ENCODE results near the gene KRTAP22-2. TPM values are rescaled to one million over a fixed set of nuclear protein-coding genes. Genes with fewer than 3 reads are reported as not detected.

Gene KRTAP22-2
- total RNA-seq, 2 experiments from 2014 or later: not detected

- H3K27ac ChIP-seq (ENCODE audit: low read depth, low read length, poor library complexity, severe bottlenecking): no peak within 1 kb of the TSS
- H2AFZ ChIP-seq (ENCODE audit: low read length): no peak within 1 kb of the TSS
- no TSS peak for BruUV-seq (replicated peaks)
- intact Hi-C loops (cut with micrococcal nuclease; ENCODE audit: unreplicated experiment): no loop called here
- H3K9me3 ChIP-seq (ENCODE audit: low read length): peaks cover 18% of the 10 kb centered on the region; the same call in 1 of the 2 replicates
- POLR2A ChIA-PET: no interaction called here
- no peaks in the 10 kb centered on the region for H3K9me2 ChIP-seq (ENCODE audit: insufficient read depth, low read length)
- no peaks in the 10 kb centered on the region for H3K79me2 ChIP-seq (ENCODE audit: insufficient read depth, low read depth, low read length)
- no peaks in the 10 kb centered on the region for H3K36me3 ChIP-seq (ENCODE audit: insufficient read depth, low read length)
- CTCF ChIA-PET (ENCODE audit: unreplicated experiment): no interaction called here
- H4K20me1 ChIP-seq (ENCODE audit: insufficient read depth, low read length): no peaks in the 10 kb centered on the region
- no peak for DNase-seq (ENCODE audit: low spot score)
- H3K4me3 ChIP-seq (ENCODE audit: low read depth, low read length, poor library complexity, severe bottlenecking): no peak within 1 kb of the TSS
- H3K4me1 ChIP-seq (ENCODE audit: insufficient read depth, low read length, poor library complexity, severe bottlenecking): no peaks in the 10 kb centered on the region
- TF ChIP-seq CTCF (conservative IDR thresholded peaks at IDR 0.05; ENCODE audit: low read length) (no peak), EZH2phosphoT487 (IDR thresholded peaks at IDR 0.05; ENCODE audit: borderline replicate concordance, low read depth, low read length) (no peak)
- no peak within 1 kb of the TSS for H3K4me2 ChIP-seq (ENCODE audit: low read length)
Measured at GRCh38 chr21:30598802-30599201, 8.6 kb upstream of the KRTAP22-2 start, which contains the start of gene KRTAP6-2. TSS of gene KRTAP6-2 (minus strand) at chr21:30598902. CDS start at chr21:30598874, 28 bp downstream.

GRCh38 chr21:30592140-30592539 is 1.9 kb upstream of the KRTAP22-2 start, which contains the start of gene KRTAP6-3:
TSS of gene KRTAP6-3 (plus strand) at chr21:30592440. CDS start at chr21:30592446, 6 bp downstream.
- ChIA-PET CTCF (ENCODE audit: unreplicated experiment) (no interaction called here), POLR2A (no interaction called here)
- BruUV-seq (replicated peaks): no TSS peak
- H3K36me3 ChIP-seq (ENCODE audit: insufficient read depth, low read length): no peaks in the 10 kb centered on the region
- no peaks in the 10 kb centered on the region for H3K9me2 ChIP-seq (ENCODE audit: insufficient read depth, low read length)
- no peak within 1 kb of the TSS for H3K4me2 ChIP-seq (ENCODE audit: low read length)
- no peak within 1 kb of the TSS for H3K4me3 ChIP-seq (ENCODE audit: low read depth, low read length, poor library complexity, severe bottlenecking)
- no peak for DNase-seq (ENCODE audit: low spot score)
- H3K27ac ChIP-seq (ENCODE audit: low read depth, low read length, poor library complexity, severe bottlenecking): no peak within 1 kb of the TSS
- no peaks in the 10 kb centered on the region for H3K9me3 ChIP-seq (ENCODE audit: low read length)
- H2AFZ ChIP-seq (ENCODE audit: low read length): no peak within 1 kb of the TSS
- H3K79me2 ChIP-seq (ENCODE audit: insufficient read depth, low read depth, low read length): no peaks in the 10 kb centered on the region
- TF ChIP-seq EZH2phosphoT487 (IDR thresholded peaks at IDR 0.05; ENCODE audit: borderline replicate concordance, low read depth, low read length) (no peak), CTCF (conservative IDR thresholded peaks at IDR 0.05; ENCODE audit: low read length) (no peak)
- no peaks in the 10 kb centered on the region for H3K4me1 ChIP-seq (ENCODE audit: insufficient read depth, low read length, poor library complexity, severe bottlenecking)
- intact Hi-C loops (cut with micrococcal nuclease; ENCODE audit: unreplicated experiment): no loop called here
- H4K20me1 ChIP-seq (ENCODE audit: insufficient read depth, low read length): no peaks in the 10 kb centered on the region

GRCh38 chr21:30582870-30583269 is 7.3 kb downstream of the KRTAP22-2 start:
- Histone ChIP-seq H3K27ac (ENCODE audit: low read depth, low read length, poor library complexity, severe bottlenecking) (no peak overlapping the region), H3K9me3 (ENCODE audit: low read length) (no peaks in the 10 kb centered on the region), H3K4me2 (ENCODE audit: low read length) (no peak overlapping the region), H3K4me1 (ENCODE audit: insufficient read depth, low read length, poor library complexity, severe bottlenecking) (no peaks in the 10 kb centered on the region), H3K9me2 (ENCODE audit: insufficient read depth, low read length) (no peaks in the 10 kb centered on the region), H2AFZ (ENCODE audit: low read length) (no peak overlapping the region), H4K20me1 (ENCODE audit: insufficient read depth, low read length) (no peaks in the 10 kb centered on the region), H3K79me2 (ENCODE audit: insufficient read depth, low read depth, low read length) (no peaks in the 10 kb centered on the region), H3K36me3 (ENCODE audit: insufficient read depth, low read length) (no peaks in the 10 kb centered on the region), H3K4me3 (ENCODE audit: low read depth, low read length, poor library complexity, severe bottlenecking) (no peak overlapping the region)
- intact Hi-C loops (cut with micrococcal nuclease; ENCODE audit: unreplicated experiment): no loop called here
- ChIA-PET CTCF (ENCODE audit: unreplicated experiment) (no interaction called here), POLR2A (interaction anchor here (1.1 kb wide), 1 partner anchor 187 kb away, joined by 4 read pairs; no protein-coding TSS in a partner anchor)
- no peak for TF ChIP-seq CTCF (conservative IDR thresholded peaks at IDR 0.05; ENCODE audit: low read length)
- TF ChIP-seq EZH2phosphoT487 (IDR thresholded peaks at IDR 0.05; ENCODE audit: borderline replicate concordance, low read depth, low read length): no peak
- BruUV-seq (replicated peaks): no TSS peak
- DNase-seq (ENCODE audit: low spot score): no peak

All from OCI-LY7 (cell line).